DOHH2 (cell line): ENCODE measurements around the gene ENOX1.

Experiments used
- H3F3A ChIP-seq: fragments of 200-600 bp; sonication (generic), shearing (Covaris generic); 2 replicates; pipeline ENCODE4 v1.6.0; 2016; ENCODE audit warnings: antibody characterized with exemption, mild to moderate bottlenecking; ENCODE audit not compliant: control insufficient read depth, insufficient read depth
- H3K27ac ChIP-seq: fragments of 200-600 bp; sonication (generic); 2 replicates; pipeline ENCODE4 v1.5.1; 2014; ENCODE audit warnings: low read depth, mild to moderate bottlenecking, low read length, moderate library complexity
- H3K27me3 ChIP-seq: fragments of 200-600 bp; sonication (generic); 2 replicates; pipeline ENCODE4 v1.6.1; 2014; ENCODE audit warnings: mild to moderate bottlenecking, low read length, mixed read lengths; ENCODE audit not compliant: control insufficient read depth
- H3K36me3 ChIP-seq: fragments of 200-600 bp; sonication (generic); 2 replicates; pipeline ENCODE4 v1.6.1; 2014; ENCODE audit warnings: mild to moderate bottlenecking, low read length, moderate library complexity, mixed read lengths; ENCODE audit not compliant: control insufficient read depth
- H3K4me1 ChIP-seq: fragments of 200-600 bp; sonication (generic); 2 replicates; pipeline ENCODE4 v1.6.1; 2014; ENCODE audit warnings: mild to moderate bottlenecking, low read length, mixed read lengths; ENCODE audit not compliant: control insufficient read depth
- H3K4me2 ChIP-seq: fragments of 200-600 bp; sonication (generic); 2 replicates; pipeline ENCODE4 v1.6.0; 2014; ENCODE audit warnings: mild to moderate bottlenecking, low read length, moderate library complexity
- H3K4me3 ChIP-seq: fragments of 200-600 bp; sonication (generic); 2 replicates; pipeline ENCODE4 v1.5.1; 2014; ENCODE audit warnings: mild to moderate bottlenecking, low read length, mixed read lengths
- H3K79me2 ChIP-seq: fragments of 200-600 bp; sonication (generic); 2 replicates; pipeline ENCODE4 v1.6.1; 2014; ENCODE audit warnings: mild to moderate bottlenecking, low read length, mixed read lengths; ENCODE audit not compliant: control insufficient read depth
- H3K9me2 ChIP-seq: fragments of 200-600 bp; sonication (generic); replicated peaks from 2 replicates; pipeline ENCODE4 v1.6.1; 2014; ENCODE audit warnings: mild to moderate bottlenecking, low read length, mixed read lengths; ENCODE audit not compliant: control insufficient read depth
- H3K9me3 ChIP-seq: fragments of 200-600 bp; sonication (generic); 2 replicates; pipeline ENCODE4 v1.6.1; 2014; ENCODE audit warnings: antibody characterized with exemption, low read length, mixed read lengths; ENCODE audit not compliant: control insufficient read depth, insufficient read depth
- H4K20me1 ChIP-seq: fragments of 200-600 bp; sonication (generic); 2 replicates; pipeline ENCODE4 v1.6.0; 2014; ENCODE audit warnings: low read depth, mild to moderate bottlenecking, antibody characterized with exemption, low read length, moderate library complexity; ENCODE audit not compliant: control insufficient read depth, insufficient read depth
- EZH2phosphoT487 ChIP-seq: fragments of 200-600 bp; sonication (generic); IDR thresholded peaks from 2 replicates; pipeline ENCODE4 v1.6.1; 2017; ENCODE audit warnings: borderline replicate concordance, mild to moderate bottlenecking, antibody characterized with exemption, low read length, moderate library complexity, mixed read lengths
- TF ChIP-seq, protein P1 (sequence below): fragments of 200-600 bp; sonication (generic); IDR thresholded peaks from one replicate; pipeline ENCODE4 v1.5.1; 2014; ENCODE audit warnings: antibody characterized with exemption, mild to moderate bottlenecking, low read depth, low read length; ENCODE audit not compliant: poor library complexity, severe bottlenecking

ENOX1 gene

DNA sequence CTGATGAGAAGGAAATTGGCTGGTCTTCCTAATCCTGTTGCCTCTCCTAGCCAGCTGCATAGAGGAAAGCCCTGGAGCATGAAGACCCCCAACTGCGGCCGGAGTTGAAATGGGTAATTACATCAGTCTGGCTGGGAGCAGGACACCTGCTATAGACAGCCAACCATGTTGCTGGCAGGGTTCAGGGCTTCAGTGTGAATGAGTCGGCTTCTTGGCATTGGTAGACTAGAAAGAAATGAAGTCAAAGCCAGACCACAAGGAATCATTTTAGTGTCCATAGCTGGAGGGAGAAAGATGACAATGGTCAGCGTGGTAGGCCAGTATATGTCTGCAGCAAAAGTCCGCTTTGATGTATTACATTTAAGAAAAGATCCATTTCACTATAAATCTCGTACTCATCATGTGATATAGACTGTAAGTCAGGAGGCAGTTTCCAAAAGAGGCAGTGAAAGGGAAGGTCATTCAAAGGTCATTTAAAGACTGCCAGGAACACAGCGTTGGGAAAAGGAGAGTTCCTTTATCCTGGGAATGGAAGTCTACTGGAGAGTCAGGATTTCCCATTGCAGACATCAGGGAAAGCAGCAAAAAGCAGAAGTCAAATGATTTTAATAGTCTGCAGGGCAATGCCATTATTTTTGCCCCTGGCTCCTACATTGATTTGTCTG, 500.7 kb downstream of the ENOX1 start:
- Histone ChIP-seq H3K27ac (no peak overlapping the region), H4K20me1 (no peaks in the 10 kb centered on the region), H3K4me2 (no peak overlapping the region), H3K36me3 (no peaks in the 10 kb centered on the region), H3F3A (no peaks in the 10 kb centered on the region), H3K27me3 (0 out of 2 replicates have a peak, but pooled peaks cover 7% of the 10 kb centered on the region), H3K79me2 (no peaks in the 10 kb centered on the region), H3K4me1 (no peaks in the 10 kb centered on the region), H3K9me2 (no peaks in the 10 kb centered on the region), H3K9me3 (no peaks in the 10 kb centered on the region), H3K4me3 (no peak overlapping the region)
- no peak for TF ChIP-seq EZH2phosphoT487
- TF ChIP-seq, protein P1, sequence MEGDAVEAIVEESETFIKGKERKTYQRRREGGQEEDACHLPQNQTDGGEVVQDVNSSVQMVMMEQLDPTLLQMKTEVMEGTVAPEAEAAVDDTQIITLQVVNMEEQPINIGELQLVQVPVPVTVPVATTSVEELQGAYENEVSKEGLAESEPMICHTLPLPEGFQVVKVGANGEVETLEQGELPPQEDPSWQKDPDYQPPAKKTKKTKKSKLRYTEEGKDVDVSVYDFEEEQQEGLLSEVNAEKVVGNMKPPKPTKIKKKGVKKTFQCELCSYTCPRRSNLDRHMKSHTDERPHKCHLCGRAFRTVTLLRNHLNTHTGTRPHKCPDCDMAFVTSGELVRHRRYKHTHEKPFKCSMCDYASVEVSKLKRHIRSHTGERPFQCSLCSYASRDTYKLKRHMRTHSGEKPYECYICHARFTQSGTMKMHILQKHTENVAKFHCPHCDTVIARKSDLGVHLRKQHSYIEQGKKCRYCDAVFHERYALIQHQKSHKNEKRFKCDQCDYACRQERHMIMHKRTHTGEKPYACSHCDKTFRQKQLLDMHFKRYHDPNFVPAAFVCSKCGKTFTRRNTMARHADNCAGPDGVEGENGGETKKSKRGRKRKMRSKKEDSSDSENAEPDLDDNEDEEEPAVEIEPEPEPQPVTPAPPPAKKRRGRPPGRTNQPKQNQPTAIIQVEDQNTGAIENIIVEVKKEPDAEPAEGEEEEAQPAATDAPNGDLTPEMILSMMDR, result no peak

DNA sequence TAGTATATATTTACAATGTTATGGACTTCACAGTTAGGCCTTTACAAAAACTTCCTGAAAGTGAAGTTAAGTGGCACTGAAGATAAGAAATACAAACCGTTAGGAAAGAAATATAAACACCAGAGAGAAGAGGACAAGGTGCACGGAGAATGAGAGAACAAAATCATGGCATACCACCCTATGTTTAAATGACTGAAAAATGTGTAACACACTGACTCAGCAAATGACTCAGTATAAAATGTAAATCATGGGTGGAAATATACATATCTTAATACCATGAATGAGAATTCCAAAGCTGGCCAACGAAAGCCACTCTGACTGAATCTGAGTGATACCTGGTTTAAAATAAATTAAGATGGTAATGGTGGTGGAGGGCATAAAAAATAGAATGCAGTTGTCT, 502.6 kb downstream of the ENOX1 start:
- Histone ChIP-seq H3K4me1 (no peaks in the 10 kb centered on the region), H3K27me3 (0 out of 2 replicates have a peak, but pooled peaks cover 5% of the 10 kb centered on the region), H3K36me3 (no peaks in the 10 kb centered on the region), H3K79me2 (no peaks in the 10 kb centered on the region), H3K9me2 (no peaks in the 10 kb centered on the region), H3K4me2 (no peak overlapping the region), H3K9me3 (no peaks in the 10 kb centered on the region), H3K4me3 (no peak overlapping the region), H3K27ac (no peak overlapping the region), H4K20me1 (no peaks in the 10 kb centered on the region), H3F3A (no peaks in the 10 kb centered on the region)
- no peak for TF ChIP-seq EZH2phosphoT487
- TF ChIP-seq, protein P1, result no peak

DNA sequence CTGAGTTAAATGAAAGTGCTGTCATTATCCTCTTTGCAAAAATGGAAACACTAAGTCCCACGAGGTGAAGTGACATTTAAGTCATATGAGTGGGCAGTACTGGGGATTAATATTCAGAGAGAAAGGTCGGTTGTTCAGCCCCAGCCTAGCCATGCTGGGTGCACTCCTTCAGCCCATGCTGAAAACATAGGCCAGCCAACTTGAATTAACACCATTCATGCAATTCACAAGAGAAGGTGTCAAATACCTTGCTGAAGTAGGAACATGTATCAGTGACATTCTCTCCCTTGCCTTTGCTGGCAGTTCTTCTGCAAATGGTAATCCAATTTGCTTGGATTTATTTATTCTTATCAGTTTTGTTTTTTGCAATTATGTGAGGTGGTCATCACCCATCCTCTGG, 507.1 kb downstream of the ENOX1 start:
- no peaks in the 10 kb centered on the region for H3K36me3 ChIP-seq
- no peak overlapping the region for H3K4me3 ChIP-seq
- H3F3A ChIP-seq, result no peaks in the 10 kb centered on the region
- H3K4me2 ChIP-seq, result no peak overlapping the region
- H3K79me2 ChIP-seq, result no peaks in the 10 kb centered on the region
- H3K9me2 ChIP-seq, result no peaks in the 10 kb centered on the region
- no peaks in the 10 kb centered on the region for H3K4me1 ChIP-seq
- H3K27me3 ChIP-seq, result peaks cover 8% of the 10 kb centered on the region; the same call in 1 of the 2 replicates
- no peak overlapping the region for H3K27ac ChIP-seq
- no peaks in the 10 kb centered on the region for H4K20me1 ChIP-seq
- no peaks in the 10 kb centered on the region for H3K9me3 ChIP-seq
- TF ChIP-seq, protein P1, result no peak
- TF ChIP-seq EZH2phosphoT487, result no peak
